DMS114 treated with DMSO at 0.1 percent for 48 hours (cell line): ENCODE results near the gene ZNF620.
A peak's percentile ranks its signal among the peaks of the same experiment; 100 is the strongest.
"Not testable (repeated sequence)": the region's sequence is repeated elsewhere in the genome, so short reads cannot be mapped to it uniquely, and the experiment has no call there.

ENCODE experiments used
- DNase-seq: peaks from one replicate; lab custom pipeline; 2025; ENCODE audit not compliant: unreplicated experiment; lab: John Stamatoyannopoulos, UW

ZNF620 gene

DNA sequence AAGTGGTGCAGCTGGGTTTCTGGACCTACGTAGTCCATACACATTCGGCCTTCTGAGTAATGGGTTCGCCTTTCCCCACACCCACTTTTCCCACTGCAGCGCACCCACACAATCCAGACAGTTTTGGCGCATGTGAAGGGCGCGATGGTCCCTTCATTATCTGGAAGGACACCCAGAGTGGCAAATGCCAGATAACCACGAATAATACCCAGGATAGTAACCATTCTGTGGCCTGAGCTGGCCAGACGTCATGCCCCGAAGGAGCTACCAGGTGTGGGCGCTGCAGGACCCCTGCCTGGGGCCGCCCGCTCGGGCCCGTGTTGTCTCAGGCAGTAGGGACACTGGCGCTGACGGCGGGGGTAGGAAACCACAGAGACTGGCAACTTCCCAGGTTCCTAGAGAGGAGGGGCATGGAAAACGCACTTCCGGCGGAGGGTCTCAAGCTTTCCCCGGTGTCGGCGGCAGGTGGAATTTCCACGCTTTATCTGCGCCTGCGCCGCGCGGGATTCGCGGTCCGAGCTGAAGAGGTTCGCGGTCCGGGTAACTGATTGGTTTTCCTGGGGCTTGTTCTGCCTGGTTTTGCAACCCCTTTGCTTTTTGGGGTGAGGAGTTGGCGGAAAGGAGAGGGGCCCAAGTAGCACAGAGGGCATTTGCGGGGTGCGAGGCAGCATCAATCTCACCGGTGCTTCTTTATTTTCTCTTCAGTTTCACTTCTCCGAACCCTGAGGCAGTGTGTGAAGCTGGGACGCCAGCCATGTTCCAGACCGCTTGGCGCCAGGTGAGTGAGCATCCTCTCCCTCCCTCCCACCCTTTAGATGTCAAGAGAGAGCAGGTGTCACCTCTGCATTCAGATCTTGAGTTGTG is at the start of gene ZNF620:
Gene ZNF620, plus strand, starts transcription at position 441 of the 864 bp plus-strand sequence. Its CDS starts 314 bp downstream, at position 755.
- peak; percentile 79 for DNase-seq

DNA sequence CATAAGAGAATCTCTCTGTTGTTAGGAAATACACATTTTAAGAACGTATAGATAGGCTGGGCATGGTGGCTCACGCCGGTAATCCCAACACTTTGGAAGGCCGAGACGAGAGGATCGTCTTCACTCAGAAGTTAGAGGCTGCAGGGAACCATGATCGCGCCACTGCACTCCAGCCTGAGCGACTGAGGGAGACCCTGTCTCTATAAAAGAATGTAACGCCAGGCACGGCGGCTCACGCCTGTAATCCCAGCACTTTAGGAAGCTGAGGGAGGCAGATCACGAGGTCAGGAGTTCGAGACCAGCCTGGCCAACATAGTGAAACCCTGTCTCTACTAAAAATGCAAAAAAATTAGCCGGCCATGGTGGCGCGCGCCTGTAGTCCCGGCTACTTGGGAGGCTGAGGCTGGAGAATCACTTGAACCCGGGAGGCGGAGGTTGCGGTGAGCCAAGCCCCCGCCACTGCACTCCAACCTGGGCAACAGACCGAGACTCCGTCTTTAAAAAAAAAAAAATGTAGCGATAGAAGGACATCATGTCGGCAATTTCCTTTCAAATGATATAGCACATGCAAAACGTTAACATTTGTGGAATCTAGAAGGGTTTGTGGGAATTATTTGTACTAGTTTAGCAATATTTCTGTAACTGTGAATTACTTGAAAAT is 49.4 kb upstream of the ZNF620 start:
- DNase-seq: no peak

DNA sequence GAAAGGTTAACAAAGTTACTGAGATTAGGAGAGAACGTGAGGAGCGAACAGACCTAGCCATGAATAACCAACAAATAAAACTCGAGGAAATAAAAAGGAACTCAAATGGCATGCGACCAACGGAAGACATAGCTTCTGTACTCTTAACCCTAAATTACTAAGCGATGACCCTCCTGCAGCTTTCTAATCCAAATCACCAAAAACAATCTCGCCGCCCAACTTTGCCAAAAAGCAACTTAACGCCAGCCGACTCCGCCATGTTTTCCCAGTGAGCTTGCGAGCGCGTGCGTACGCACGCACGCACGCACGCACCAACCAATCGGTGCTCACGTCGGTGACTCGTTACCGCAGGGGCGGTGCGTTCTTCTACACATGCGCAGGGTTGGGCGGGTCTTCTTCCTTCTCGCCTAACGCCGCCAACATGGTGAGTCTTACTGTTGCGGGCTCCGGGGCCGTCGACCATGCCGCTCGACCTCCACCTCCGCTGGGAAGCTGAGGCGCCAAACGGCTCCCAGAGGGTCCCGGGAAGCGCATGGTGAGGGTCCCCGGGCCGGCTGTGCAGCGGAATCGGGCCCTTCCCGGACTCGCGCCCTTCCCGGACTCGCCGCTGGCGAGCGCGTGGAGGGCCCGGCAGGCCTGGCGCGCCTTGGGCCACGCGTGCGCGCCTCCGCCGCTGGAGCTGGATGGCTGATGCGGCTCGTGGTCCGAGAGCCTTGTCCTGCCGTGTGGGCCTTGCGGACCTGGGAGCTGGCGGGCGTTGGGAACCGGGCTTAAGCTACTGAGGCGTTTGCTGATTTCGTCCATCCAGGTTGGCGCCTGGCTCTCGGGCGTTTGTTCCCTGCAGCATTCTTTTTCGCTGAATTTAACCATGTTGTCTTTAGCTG is 48.7 kb upstream of the ZNF620 start, which contains the start of gene RPL14:
Gene RPL14, plus strand, starts transcription at position 400 of the 884 bp plus-strand sequence. Its CDS starts 133 bp downstream, at position 533.
- DNase-seq: peak; percentile 89

DNA sequence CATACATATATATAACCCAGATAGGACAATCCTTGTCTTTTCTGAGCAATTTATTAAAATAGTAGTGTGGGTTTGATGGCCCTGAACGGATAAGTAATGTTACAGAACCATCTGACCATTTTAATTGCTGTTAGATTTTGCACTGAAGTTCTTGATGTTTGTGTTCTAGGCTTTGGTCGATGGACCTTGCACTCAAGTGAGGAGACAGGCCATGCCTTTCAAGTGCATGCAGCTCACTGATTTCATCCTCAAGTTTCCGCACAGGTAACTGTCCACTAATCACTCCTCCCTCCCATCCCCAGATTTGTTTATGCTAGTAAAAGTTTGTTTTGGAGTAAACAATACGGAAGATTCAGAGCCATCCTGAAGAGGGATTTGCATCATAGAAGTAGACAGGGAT is 47.4 kb upstream of the ZNF620 start:
- DNase-seq: no peak

DNA sequence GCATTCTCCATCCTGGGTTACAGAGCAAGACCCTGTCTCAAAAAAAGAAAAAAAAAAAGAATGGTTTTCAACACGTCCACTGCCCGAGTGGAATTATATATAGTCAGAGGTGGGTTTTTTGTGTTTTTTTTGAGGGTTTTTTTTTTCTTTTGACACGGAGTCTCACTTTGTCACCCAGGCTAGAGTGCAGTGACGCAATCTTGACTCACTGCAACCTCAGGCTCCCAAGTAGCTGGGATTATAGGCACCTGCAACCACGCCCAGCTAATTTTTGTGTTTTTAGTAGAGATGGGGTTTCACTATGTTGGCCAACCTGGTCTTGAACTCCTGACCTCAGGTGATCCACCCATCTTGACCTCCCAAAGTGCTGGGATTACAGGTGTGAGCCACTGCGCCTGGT is 45.4 kb upstream of the ZNF620 start:
- DNase-seq: not testable (repeated sequence)

DNA sequence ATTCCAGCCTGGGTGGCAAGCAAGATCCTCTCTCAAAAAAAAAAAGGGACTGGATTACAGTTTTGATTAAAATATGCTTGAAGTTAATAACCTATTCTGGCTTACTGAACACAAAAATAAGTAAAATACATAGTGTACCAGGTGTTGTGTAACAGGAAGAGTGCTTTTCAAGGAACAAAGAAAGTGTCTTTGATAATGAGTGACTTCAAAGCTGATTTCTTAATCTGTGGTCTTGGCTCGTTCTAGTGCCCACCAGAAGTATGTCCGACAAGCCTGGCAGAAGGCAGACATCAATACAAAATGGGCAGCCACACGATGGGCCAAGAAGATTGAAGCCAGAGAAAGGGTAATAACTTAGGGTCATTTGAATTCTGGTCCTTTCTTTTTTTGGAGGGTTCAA is 44.7 kb upstream of the ZNF620 start:
- no peak for DNase-seq

DNA sequence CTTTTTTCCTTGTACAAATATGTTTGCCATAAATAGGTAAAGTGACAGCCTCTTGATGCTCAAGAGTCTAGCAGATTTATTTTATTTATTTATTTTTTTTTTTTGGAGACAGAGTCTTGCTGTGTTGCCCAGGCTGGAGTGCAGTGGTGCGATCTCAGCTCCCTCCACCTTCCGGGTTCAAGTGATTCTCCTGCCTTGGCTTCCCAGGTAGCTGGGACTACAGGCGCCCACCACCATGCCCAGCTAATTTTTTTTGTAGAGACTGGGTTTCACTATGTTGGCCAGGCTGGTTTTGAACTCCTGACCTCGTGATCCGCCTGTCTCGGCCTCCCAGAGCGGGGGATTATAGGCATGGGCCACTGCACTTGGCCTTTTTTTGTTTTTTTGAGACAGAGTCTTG is 43.0 kb upstream of the ZNF620 start:
- DNase-seq: not testable (repeated sequence)

DNA sequence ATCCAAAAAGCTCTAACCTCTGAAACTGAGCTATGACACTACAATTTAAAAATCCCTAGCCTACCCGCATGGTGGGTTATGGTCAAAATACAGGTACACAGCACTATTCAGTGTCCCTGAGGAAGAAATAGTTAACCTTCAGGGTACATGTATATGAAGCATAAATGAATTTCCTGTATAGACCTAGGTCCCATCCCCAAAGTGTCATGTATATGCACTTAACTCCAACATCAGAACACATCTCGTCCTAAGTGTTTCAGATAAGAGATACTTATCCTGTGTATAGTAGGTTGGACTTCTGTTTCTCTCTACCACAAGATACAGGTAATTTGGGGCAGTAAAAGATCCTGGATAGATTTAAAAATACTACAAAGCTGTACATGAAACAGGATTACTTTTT is 42.3 kb upstream of the ZNF620 start:
- no peak for DNase-seq

DNA sequence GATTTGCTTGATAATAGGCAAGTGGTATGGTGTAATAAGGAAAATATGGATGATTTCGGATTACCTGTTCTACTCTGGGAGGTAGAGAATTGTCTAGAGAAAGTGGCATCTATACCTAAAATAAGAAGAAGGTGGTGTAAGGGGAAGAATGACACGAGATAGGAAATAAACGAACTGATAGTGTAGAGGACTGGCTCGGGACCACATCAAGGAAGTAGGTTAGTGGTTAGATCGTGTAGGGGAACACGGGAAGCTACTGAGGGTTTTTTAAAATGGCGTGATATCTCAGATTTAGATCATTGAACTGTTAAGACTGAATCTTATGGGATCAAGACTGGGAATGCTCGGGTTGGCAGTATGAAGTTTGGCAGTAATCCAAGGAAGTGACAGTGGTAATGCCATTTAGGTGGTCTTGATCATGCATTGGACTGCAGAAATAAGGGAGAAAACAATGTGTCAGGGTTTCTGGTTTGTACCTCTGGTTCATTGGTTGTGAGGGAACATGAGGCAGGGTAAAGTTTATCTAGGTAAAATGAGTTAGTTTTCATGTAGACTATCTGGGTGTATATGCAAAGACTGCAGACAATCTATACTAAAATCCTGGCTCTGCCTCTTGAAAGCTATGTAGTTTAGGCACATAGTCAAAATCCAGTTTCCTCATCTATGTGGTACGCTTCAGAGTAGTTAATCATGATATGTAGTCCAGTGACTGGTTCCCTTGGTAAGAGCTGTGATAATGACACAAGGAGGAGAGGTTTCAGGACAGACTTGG is 41.3 kb upstream of the ZNF620 start:
- no peak for DNase-seq

DNA sequence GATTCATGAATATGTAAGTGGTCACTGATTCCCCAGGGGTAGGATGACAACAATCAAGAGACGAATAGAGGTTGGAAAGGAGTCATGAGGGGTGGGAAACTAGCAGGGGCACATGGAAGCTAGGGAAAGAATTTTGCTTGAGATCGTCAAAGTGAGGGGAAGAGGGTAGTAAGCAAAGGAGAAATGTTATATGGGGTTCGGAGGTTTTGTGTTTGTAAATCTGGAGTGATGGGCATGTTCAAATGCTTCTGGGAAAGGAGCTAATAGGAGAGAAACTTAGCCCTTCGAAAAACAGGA is 40.8 kb upstream of the ZNF620 start:
- no peak for DNase-seq

DNA sequence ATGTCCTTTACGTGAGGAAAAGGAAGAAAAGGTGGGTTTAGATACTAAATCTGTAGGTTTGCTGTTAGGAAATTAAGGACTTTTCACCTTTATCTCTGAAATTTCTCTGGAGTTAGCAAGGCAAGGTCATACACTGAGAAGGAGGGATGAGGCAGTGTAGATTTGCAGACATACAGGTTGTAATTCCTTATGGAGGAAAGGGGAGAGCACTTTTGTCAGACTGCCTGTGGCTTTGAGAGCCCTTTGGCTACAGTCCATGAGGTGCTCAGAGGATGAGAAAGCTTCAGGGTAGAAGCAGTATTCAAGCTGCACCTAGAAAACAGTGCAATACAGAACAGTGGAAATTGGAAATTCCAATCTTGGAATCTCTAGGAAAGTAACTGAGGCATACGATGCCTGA is 40.4 kb upstream of the ZNF620 start:
- no peak for DNase-seq

DNA sequence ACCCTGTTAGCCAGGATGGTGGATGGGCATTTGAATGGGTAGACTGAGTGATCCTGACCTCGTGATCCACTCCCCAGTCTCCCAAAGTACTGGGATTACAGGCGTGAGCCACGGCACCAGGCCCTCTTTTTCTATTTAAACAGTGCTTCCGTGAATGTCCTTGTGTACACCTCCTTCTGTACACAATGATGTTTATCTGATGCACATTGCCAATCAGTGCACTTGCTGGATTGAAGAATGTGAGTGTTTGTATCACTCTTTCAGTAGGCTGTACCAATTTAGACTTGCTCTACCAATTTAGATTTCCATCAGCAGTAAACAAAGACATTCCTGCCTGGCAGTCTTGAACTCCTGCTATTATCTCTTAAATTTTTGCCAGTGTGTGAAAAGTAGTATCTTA is 37.8 kb upstream of the ZNF620 start:
- DNase-seq: no peak

DNA sequence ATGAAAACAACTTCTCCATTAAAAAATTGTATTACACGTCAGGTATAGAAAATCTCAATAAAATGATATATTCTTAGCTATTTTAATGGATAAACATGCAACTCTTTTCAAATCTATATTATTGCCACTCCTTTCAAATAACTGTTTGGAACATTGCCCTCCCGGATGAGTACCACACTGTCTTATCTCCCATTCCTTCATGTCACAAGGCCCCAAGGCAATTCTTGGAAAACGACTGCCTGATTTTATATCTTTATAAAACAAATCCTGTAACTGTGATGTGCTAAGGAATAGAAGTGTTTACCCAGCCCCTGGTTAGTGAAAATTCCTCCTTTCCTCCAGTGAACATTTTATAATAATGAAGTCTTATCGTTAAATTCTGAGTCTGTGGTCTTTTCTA is 35.1 kb upstream of the ZNF620 start:
- no peak for DNase-seq

DNA sequence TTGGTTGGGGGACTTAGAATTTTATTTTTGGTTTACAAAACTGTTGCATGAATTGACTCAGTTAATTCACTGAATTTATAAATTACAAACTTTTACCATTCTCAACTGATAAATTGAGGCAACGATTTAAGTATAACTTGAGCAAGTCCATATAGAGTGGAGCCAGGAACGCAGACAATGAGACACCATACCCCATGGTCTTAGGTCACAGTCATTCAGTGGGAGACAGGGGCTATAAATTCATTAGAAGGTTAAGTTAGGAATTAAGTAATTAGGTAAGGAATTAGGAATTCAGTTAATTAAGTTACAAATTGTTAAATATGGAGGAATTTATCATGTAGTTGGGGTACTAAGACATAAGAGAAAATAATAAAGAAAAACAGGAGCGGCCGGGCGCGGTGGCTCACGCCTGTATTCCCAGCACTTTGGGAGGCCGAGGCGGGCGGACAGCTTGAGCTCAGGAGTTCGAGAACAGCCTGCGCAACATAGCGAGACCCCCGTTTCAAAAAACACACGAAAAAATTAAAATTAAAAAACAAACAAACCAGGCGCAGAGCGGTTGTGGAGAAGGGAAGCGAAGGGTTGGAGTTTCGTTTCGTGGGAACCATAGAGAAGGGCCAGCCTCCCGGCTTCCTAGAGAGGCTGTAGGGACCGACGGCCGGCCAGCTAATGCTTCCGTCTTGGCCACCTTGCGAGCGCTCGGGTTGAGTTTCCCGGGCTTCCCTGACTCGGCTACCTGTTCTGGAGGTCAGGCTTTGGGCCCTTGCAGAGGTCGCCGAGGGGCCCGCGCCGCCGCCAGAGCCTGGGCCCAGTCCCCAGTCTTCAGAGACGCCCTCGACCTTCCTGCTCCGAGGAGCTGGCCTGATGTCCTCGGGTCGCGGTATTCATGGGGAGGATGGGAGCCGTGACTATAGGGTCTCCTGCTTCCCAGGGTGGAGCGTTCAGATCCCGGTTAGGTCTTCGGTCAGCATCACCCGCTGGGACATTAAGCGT is 29.1 kb upstream of the ZNF620 start, which contains the start of gene ZNF619:
Gene ZNF619, plus strand, starts transcription at position 645 of the 993 bp plus-strand sequence. CDS start 858 bp downstream, outside the sequence.
- DNase-seq: peak; percentile 24

DNA sequence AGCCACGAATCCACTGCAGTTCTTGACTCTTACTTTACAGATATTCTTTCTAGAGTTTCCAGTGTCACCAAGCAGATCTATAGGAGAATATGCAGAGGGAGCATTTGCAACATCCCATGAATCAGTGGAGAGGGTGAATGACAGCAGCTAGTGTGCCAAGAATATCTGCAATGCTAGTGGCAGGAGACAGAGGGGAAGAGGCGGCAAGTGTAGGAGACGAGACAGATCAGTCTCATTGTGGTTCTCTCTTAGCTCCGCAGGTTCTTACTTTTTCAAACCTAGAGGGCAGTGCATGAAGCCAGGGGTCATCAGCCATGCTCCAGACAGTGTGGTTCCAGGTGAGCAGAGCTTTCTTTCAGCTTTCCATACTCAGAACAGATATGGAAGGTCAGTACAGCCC is 28.2 kb upstream of the ZNF620 start:
- DNase-seq: no peak

DNA sequence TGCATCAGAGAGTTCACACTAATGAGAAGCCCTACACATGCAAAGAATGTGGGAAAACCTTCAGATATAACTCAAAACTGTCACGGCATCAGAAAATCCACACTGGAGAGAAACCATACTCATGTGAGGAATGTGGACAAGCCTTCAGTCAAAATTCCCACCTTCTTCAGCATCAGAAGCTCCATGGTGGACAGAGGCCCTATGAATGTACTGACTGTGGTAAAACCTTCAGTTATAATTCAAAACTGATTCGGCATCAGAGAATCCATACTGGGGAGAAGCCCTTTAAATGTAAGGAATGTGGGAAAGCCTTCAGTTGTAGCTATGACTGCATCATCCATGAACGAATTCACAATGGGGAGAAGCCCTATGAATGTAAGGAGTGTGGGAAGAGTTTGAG is 18.7 kb upstream of the ZNF620 start:
- no peak for DNase-seq

DNA sequence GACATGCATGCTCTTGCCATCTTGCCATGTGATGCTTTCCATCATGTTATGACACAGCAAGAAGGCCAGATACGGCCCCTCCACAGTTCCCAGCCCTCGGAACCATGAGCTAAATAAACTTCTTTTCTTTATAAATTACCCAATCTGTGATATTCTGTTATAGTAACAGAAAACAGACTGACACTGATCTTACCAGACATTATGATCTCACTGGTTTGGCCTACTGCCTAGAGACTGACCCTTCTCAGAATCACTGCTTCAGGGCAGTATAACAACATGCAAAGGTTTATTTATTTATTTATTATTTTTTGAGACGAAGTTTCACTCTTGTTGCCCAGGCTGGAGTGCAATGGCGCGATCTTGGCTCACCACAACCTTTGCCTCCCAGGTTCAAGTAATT is 14.9 kb upstream of the ZNF620 start:
- DNase-seq: no peak

DNA sequence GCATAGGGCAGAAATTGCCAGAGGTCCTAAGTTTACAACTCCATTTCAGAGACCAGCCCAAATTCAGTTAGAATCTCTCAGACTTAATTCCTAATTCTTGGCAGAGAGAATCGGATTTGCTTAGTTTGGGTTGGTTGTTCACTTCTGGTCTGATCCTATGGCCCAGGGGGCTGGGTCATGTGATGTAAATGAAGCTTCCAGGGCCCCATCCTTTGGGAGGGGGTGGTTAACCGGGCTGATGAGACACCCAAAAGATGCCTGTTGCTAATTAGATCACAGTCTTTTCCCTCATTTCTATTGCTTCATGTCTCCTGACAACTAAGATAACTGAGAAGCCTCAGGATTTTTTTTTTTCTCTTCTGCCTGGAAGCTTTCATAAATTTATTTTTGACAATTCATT is 11.1 kb upstream of the ZNF620 start:
- DNase-seq: no peak

DNA sequence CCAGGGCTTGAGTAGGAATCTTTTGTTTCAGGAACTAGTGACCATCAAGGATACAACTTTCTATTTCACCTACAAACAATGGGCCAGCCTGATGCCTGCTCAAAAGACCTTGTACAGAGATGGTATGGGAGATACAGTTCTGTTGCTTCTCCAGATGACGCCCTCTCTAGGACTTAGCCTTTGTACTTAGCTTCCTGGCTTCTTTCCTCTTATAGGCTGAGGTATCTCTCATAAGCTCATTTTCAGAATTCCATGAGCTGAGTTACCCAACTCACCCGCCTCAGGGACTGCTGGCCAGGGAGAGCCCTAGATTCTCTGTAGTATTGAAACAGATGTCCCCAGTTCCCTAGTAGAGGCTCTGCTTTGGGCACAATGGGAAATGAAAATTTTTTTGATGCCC is 8.6 kb upstream of the ZNF620 start:
- no peak for DNase-seq
